Dermis blood vessel endothelial cell (primary cell): ENCODE results near the gene PCDHGA9. TPM values are rescaled to one million over a fixed set of nuclear protein-coding genes. Genes with fewer than 3 reads are reported as not detected.

ENCODE experiments used
- total RNA-seq: library from RNA; depleted of rRNA; stranded (reverse); fragments of >200 nt; gene quantifications from 2 replicates; pipeline ENCODE4 v1.2.3, GENCODE V29; 2014

The PCDHGA9 gene
- total RNA-seq, 1 donor from 2014 or later: 2.9 TPM

Other genes starting within 250 kb of the PCDHGA9 start
- gene PCDHB7, start 230.1 kb upstream of the PCDHGA9 start, total RNA-seq: 0.68 and 0.74 TPM in 2 replicates
- gene PCDHB8, start 225.0 kb upstream of the PCDHGA9 start, total RNA-seq: 0.14 and 0.34 TPM in 2 replicates
- gene PCDHB16, start 220.4 kb upstream of the PCDHGA9 start, total RNA-seq: 0.17 and 0.23 TPM in 2 replicates
- 0.14 and 0.17 TPM in 2 replicates for gene PCDHB9, start 215.6 kb upstream of the PCDHGA9 start, total RNA-seq
- gene PCDHB10, start 210.4 kb upstream of the PCDHGA9 start, total RNA-seq: 0.51 and 0.70 TPM in 2 replicates
- gene PCDHB11, start 203.2 kb upstream of the PCDHGA9 start, total RNA-seq: 0.17 and 0.19 TPM in 2 replicates
- gene PCDHB12, start 194.1 kb upstream of the PCDHGA9 start, total RNA-seq: 0.47 and 0.68 TPM in 2 replicates
- gene PCDHB13, start 188.9 kb upstream of the PCDHGA9 start, total RNA-seq: 1.4 TPM in 2 replicates
- gene PCDHB14, start 179.4 kb upstream of the PCDHGA9 start, total RNA-seq: 0.98 and 1.0 TPM in 2 replicates
- gene PCDHB15, start 157.4 kb upstream of the PCDHGA9 start, total RNA-seq: 0.65 and 1.0 TPM in 2 replicates
- gene SLC25A2, start 98.7 kb upstream of the PCDHGA9 start, total RNA-seq: 0.09 and 0.34 TPM in 2 replicates
- gene TAF7, start 82.0 kb upstream of the PCDHGA9 start, total RNA-seq: 60.6 and 78.3 TPM in 2 replicates
- 0.33 and 0.34 TPM in 2 replicates for gene PCDHGA1, start 72.3 kb upstream of the PCDHGA9 start, total RNA-seq
- 1.4 TPM in 2 replicates for gene PCDHGA2, start 64.0 kb upstream of the PCDHGA9 start, total RNA-seq
- gene PCDHGA3, start 58.9 kb upstream of the PCDHGA9 start, total RNA-seq: 0.70 and 1.2 TPM in 2 replicates
- 1.4 and 1.5 TPM in 2 replicates for gene PCDHGB1, start 52.7 kb upstream of the PCDHGA9 start, total RNA-seq
- 2.2 and 3.4 TPM in 2 replicates for gene PCDHGA4, start 47.8 kb upstream of the PCDHGA9 start, total RNA-seq
- 0.51 and 1.7 TPM in 2 replicates for gene PCDHGB2, start 42.8 kb upstream of the PCDHGA9 start, total RNA-seq
- 0.74 and 0.85 TPM in 2 replicates for gene PCDHGA5, start 38.6 kb upstream of the PCDHGA9 start, total RNA-seq
- 3.6 and 3.7 TPM in 2 replicates for gene PCDHGB3, start 32.5 kb upstream of the PCDHGA9 start, total RNA-seq
- gene PCDHGA6, start 28.9 kb upstream of the PCDHGA9 start, total RNA-seq: 2.2 TPM in 2 replicates
- 1.0 and 1.3 TPM in 2 replicates for gene PCDHGA7, start 20.0 kb upstream of the PCDHGA9 start, total RNA-seq
- gene PCDHGB4, start 15.1 kb upstream of the PCDHGA9 start, total RNA-seq: 11.3 and 14.5 TPM in 2 replicates
- 0.74 and 1.4 TPM in 2 replicates for gene PCDHGA8, start 10.1 kb upstream of the PCDHGA9 start, total RNA-seq
- gene PCDHGB5, start 4.8 kb upstream of the PCDHGA9 start, total RNA-seq: 11.9 and 16.7 TPM in 2 replicates
- gene PCDHGB6, start 5.2 kb downstream of the PCDHGA9 start, total RNA-seq: 2.9 and 3.7 TPM in 2 replicates
- gene PCDHGA10, start 10.2 kb downstream of the PCDHGA9 start, total RNA-seq: 4.7 and 6.0 TPM in 2 replicates
- 10.2 and 11.9 TPM in 2 replicates for gene PCDHGB7, start 14.9 kb downstream of the PCDHGA9 start, total RNA-seq
- 6.8 and 10.6 TPM in 2 replicates for gene PCDHGA11, start 18.3 kb downstream of the PCDHGA9 start, total RNA-seq
- 4.1 and 4.6 TPM in 2 replicates for gene PCDHGA12, start 27.7 kb downstream of the PCDHGA9 start, total RNA-seq
- gene PCDHGC3, start 73.2 kb downstream of the PCDHGA9 start, total RNA-seq: 19.4 and 25.1 TPM in 2 replicates
- gene PCDHGC4, start 82.3 kb downstream of the PCDHGA9 start, total RNA-seq: 1.2 and 1.5 TPM in 2 replicates
- gene PCDHGC5, start 86.3 kb downstream of the PCDHGA9 start, total RNA-seq: 0.56 and 1.5 TPM in 2 replicates
- gene DIAPH1, start 216.2 kb downstream of the PCDHGA9 start, total RNA-seq: 42.2 and 91.9 TPM in 2 replicates
- gene HDAC3, start 234.1 kb downstream of the PCDHGA9 start, total RNA-seq: 43.7 and 45.0 TPM in 2 replicates
- gene RELL2, start 234.2 kb downstream of the PCDHGA9 start, total RNA-seq: 3.9 and 9.9 TPM in 2 replicates
- gene FCHSD1, start 248.6 kb downstream of the PCDHGA9 start, total RNA-seq: 20.9 and 24.0 TPM in 2 replicates